PC-9 (cell line): Measurements from ENCODE around the gene GHR. TPM values are rescaled to one million over a fixed set of nuclear protein-coding genes. Genes with fewer than 3 reads are reported as not detected.
A peak's percentile ranks its signal among the peaks of the same experiment; 100 is the strongest.

Experiments
- BruUV-seq: library from RNA; stranded (reverse); fragments of 400-500 nt; replicated peaks from 2 replicates; lab custom pipeline; 2021; lab: Mats Ljungman, UMichigan
- CTCF ChIA-PET: fragments of 300-600 bp; sonication (Branson Sonifier 250); formaldehyde crosslinking; loops from one replicate; lab custom pipeline; 2022; ENCODE audit warnings: antibody characterized with exemption; lab: Charles Lee
- POLR2A ChIA-PET: fragments of 300-600 bp; sonication (Branson Sonifier 250); formaldehyde crosslinking; loops from one replicate; lab custom pipeline; 2022; ENCODE audit warnings: antibody characterized with exemption; ENCODE audit not compliant: unreplicated experiment; lab: Charles Lee
- DNase-seq, 2 experiments: peaks; one replicate each; pipeline versions ENCODE4 v3.0.0 to v3.0.0-alpha.2; 2015 to 2022; ENCODE audit warnings: mixed read lengths in 1 of 2
- H2AFZ ChIP-seq: fragments of 200-600 bp; sonication (generic); 2 replicates; pipeline ENCODE4 v1.8.1; 2017; ENCODE audit warnings: antibody characterized with exemption
- H3F3A ChIP-seq: fragments of 200-600 bp; sonication (generic); 2 replicates; pipeline ENCODE4 v1.8.1; 2017; ENCODE audit warnings: antibody characterized with exemption, mild to moderate bottlenecking, low read depth; ENCODE audit not compliant: insufficient read depth
- H3K27ac ChIP-seq: fragments of 200-600 bp; sonication (generic); 2 replicates; pipeline ENCODE4 v1.6.1; 2016; ENCODE audit warnings: mixed run types
- H3K27me3 ChIP-seq: fragments of 200-600 bp; sonication (generic); 2 replicates; pipeline ENCODE4 v1.6.1; 2016; ENCODE audit warnings: low read depth, mixed run types; ENCODE audit not compliant: insufficient read depth
- H3K36me3 ChIP-seq: fragments of 200-600 bp; sonication (generic); 2 replicates; pipeline ENCODE4 v1.6.1; 2016; ENCODE audit warnings: low read depth, mixed run types
- H3K4me1 ChIP-seq: fragments of 200-600 bp; sonication (generic); replicated peaks from 2 replicates; pipeline ENCODE4 v1.6.1; 2016; ENCODE audit warnings: mixed run types; ENCODE audit not compliant: insufficient read depth
- H3K4me2 ChIP-seq: fragments of 200-600 bp; sonication (generic); 2 replicates; pipeline ENCODE4 v1.6.1; 2017; ENCODE audit warnings: mixed run types
- H3K4me3 ChIP-seq: fragments of 200-600 bp; sonication (generic); 2 replicates; pipeline ENCODE4 v1.6.1; 2016; ENCODE audit warnings: mixed run types
- H3K79me2 ChIP-seq: fragments of 200-600 bp; sonication (generic); 2 replicates; pipeline ENCODE4 v1.6.1; 2017; ENCODE audit warnings: low read depth, mixed run types
- H3K9me2 ChIP-seq: fragments of 200-600 bp; sonication (generic); 2 replicates; pipeline ENCODE4 v1.8.1; 2017; ENCODE audit warnings: mild to moderate bottlenecking; ENCODE audit not compliant: insufficient read depth
- H3K9me3 ChIP-seq: fragments of 200-600 bp; sonication (generic); 2 replicates; pipeline ENCODE4 v1.8.1; 2016; ENCODE audit warnings: low read depth; ENCODE audit not compliant: insufficient read depth
- H4K20me1 ChIP-seq: fragments of 200-600 bp; sonication (generic); 2 replicates; pipeline ENCODE4 v1.8.1; 2017; ENCODE audit not compliant: insufficient read depth
- CTCF ChIP-seq: fragments of 200-600 bp; sonication (generic); conservative IDR thresholded peaks from 2 replicates; pipeline ENCODE4 v1.6.1; 2017; ENCODE audit warnings: mixed run types, antibody characterized with exemption, mild to moderate bottlenecking, moderate library complexity
- EZH2 ChIP-seq: fragments of 200-600 bp; sonication (generic); IDR thresholded peaks from 2 replicates; pipeline ENCODE4 v1.8.0; 2017; ENCODE audit warnings: antibody characterized with exemption, low read depth
- intact Hi-C: fragments of 100-400 bp; cut with micrococcal nuclease; formaldehyde crosslinking; loops from one replicate; pipeline ENCODE4 v1.10.0; 2022; ENCODE audit not compliant: unreplicated experiment
- total RNA-seq: library from RNA; stranded (reverse); gene quantifications from 2 replicates; pipeline ENCODE4 v1.2.3, GENCODE V29; 2021

GHR gene
- total RNA-seq, 1 experiment from 2014 or later = not detected

GRCh38 chr5:42515504-42515903 is 92.3 kb downstream of the GHR start:
- no peaks in the 10 kb centered on the region for H4K20me1 ChIP-seq
- no peak overlapping the region for H3K4me2 ChIP-seq
- H3K79me2 ChIP-seq = no peaks in the 10 kb centered on the region
- no peaks in the 10 kb centered on the region for H3K36me3 ChIP-seq
- H2AFZ ChIP-seq = no peak overlapping the region
- no peaks in the 10 kb centered on the region for H3F3A ChIP-seq
- no TSS peak for BruUV-seq
- TF ChIP-seq EZH2 (no peak), CTCF (no peak)
- H3K27ac ChIP-seq = no peak overlapping the region
- H3K9me2 ChIP-seq = no peaks in the 10 kb centered on the region
- H3K4me1 ChIP-seq = no peaks in the 10 kb centered on the region
- DNase-seq = no peak
- intact Hi-C loops = loop anchor here (10.0 kb wide), 1 partner anchor 369 kb away; no protein-coding TSS in a partner anchor
- no peaks in the 10 kb centered on the region for H3K27me3 ChIP-seq
- no peaks in the 10 kb centered on the region for H3K9me3 ChIP-seq
- CTCF ChIA-PET = no interaction called here
- no peak overlapping the region for H3K4me3 ChIP-seq
- POLR2A ChIA-PET = no interaction called here

- Histone ChIP-seq H3K27ac (no peak overlapping the region), H3K4me1 (no peaks in the 10 kb centered on the region), H3K9me3 (no peaks in the 10 kb centered on the region), H3F3A (no peaks in the 10 kb centered on the region), H2AFZ (no peak overlapping the region), H4K20me1 (no peaks in the 10 kb centered on the region), H3K4me3 (no peak overlapping the region), H3K27me3 (no peaks in the 10 kb centered on the region), H3K9me2 (no peaks in the 10 kb centered on the region), H3K36me3 (no peaks in the 10 kb centered on the region), H3K4me2 (no peak overlapping the region), H3K79me2 (no peaks in the 10 kb centered on the region)
- BruUV-seq = no TSS peak
- intact Hi-C loops = loop anchor here (10.0 kb wide), 1 partner anchor 368 kb away; no protein-coding TSS in a partner anchor
- DNase-seq = no peak
- POLR2A ChIA-PET = no interaction called here
- CTCF ChIA-PET = no interaction called here
- no peak for TF ChIP-seq EZH2
- no peak for TF ChIP-seq CTCF
Observed at GRCh38 chr5:42516282-42517042, 93.2 kb downstream of the GHR start.

- no TSS peak for BruUV-seq
- POLR2A ChIA-PET = no interaction called here
- H3K4me3 ChIP-seq = no peak overlapping the region
- H3K9me3 ChIP-seq = no peaks in the 10 kb centered on the region
- intact Hi-C loops = loop anchor here (10.0 kb wide), 1 partner anchor 368 kb away; no protein-coding TSS in a partner anchor
- no peaks in the 10 kb centered on the region for H4K20me1 ChIP-seq
- no peak for TF ChIP-seq EZH2
- no peak for TF ChIP-seq CTCF
- no peaks in the 10 kb centered on the region for H3K36me3 ChIP-seq
- no peak overlapping the region for H3K27ac ChIP-seq
- no peak overlapping the region for H2AFZ ChIP-seq
- no peaks in the 10 kb centered on the region for H3K79me2 ChIP-seq
- H3K9me2 ChIP-seq = no peaks in the 10 kb centered on the region
- CTCF ChIA-PET = no interaction called here
- H3K4me2 ChIP-seq = no peak overlapping the region
- H3K4me1 ChIP-seq = no peaks in the 10 kb centered on the region
- H3K27me3 ChIP-seq = no peaks in the 10 kb centered on the region
- no peaks in the 10 kb centered on the region for H3F3A ChIP-seq
- DNase-seq = peak in 1 of 2 experiments; percentile 9
Observed at GRCh38 chr5:42517164-42517563, 93.9 kb downstream of the GHR start.
